KOPT-K1 (cell line): ENCODE results near the gene ATP8B4.
"Not testable (repeated sequence)": the region's sequence is repeated elsewhere in the genome, so short reads cannot be mapped to it uniquely, and the experiment has no call there.

ENCODE experiments used
- H3K27ac ChIP-seq: fragments of 200-600 bp; sonication (generic); 2 replicates; pipeline ENCODE4 v1.5.1; 2016; ENCODE audit warnings: antibody characterized with exemption, mild to moderate bottlenecking, low read depth, low read length; ENCODE audit not compliant: poor library complexity, severe bottlenecking
- H3K36me3 ChIP-seq: fragments of 200-600 bp; sonication (generic); 2 replicates; pipeline ENCODE4 v1.5.1; 2017; ENCODE audit warnings: antibody characterized with exemption, mild to moderate bottlenecking, low read length, moderate library complexity; ENCODE audit not compliant: insufficient read depth
- H3K9me3 ChIP-seq: fragments of 200-600 bp; sonication (generic); 2 replicates; pipeline ENCODE4 v1.5.1; 2017; ENCODE audit warnings: antibody characterized with exemption, low read length, mild to moderate bottlenecking; ENCODE audit not compliant: insufficient read depth, poor library complexity, severe bottlenecking

The ATP8B4 gene

GRCh38 chr15:50146632-50147031 lies 27.6 kb upstream of the ATP8B4 start:
- H3K27ac ChIP-seq, result no peak overlapping the region
- no peaks in the 10 kb centered on the region for H3K36me3 ChIP-seq
- no peaks in the 10 kb centered on the region for H3K9me3 ChIP-seq

DNA sequence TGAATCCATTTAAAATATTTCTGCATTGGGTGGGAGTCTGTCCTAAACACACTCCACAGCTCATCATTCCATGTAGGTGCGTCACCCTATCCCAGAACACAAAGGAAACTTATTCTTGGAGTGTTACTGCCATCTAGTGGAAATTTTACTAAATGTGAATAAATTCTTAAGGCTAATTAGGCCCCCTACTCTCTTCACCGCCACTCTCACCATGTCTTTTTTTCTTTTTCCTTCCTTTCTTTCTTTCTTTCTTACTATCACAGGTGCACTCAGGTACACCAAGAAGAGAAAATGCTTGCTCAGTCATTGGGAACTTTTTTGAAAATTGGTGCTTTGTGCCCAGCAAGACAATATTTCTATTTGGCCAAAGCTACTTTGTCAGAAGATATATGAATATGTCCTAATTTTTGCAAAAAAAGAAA lies 26.4 kb upstream of the ATP8B4 start:
- Histone ChIP-seq H3K27ac (no peak overlapping the region), H3K36me3 (no peaks in the 10 kb centered on the region), H3K9me3 (no peaks in the 10 kb centered on the region)

GRCh38 chr15:50144341-50145120 lies 25.5 kb upstream of the ATP8B4 start:
- Histone ChIP-seq H3K36me3 (no peaks in the 10 kb centered on the region), H3K27ac (no peak overlapping the region), H3K9me3 (no peaks in the 10 kb centered on the region)

DNA sequence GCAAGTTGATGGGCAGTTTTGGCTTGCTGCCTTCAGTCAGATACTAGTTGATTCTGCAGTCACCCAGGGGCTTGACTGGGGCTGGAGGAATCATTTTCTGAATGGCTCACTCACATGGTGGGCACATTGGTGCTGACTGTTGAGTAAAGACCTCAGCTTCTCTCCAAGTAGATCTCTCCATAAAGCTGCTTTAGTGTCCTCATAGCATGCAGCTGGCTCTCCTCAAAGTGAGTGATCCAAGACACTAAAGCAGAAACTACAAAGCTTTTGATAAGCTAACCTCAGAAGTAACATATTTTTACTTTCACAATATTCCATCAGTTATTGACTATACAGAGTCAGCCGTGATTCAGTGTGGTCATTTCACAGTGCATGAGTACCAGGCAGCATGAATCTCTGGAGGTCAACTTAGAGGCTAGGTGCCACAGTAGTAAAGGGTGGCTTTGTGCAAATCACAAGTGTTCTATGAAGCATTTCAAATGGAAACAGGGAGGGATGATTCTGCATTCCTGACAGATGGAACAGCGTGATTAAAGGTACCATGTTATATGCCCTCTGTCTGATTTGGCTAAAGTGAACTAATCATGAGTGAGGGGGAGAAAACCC lies 24.3 kb upstream of the ATP8B4 start:
- H3K36me3 ChIP-seq, result no peaks in the 10 kb centered on the region
- no peaks in the 10 kb centered on the region for H3K9me3 ChIP-seq
- H3K27ac ChIP-seq, result no peak overlapping the region

DNA sequence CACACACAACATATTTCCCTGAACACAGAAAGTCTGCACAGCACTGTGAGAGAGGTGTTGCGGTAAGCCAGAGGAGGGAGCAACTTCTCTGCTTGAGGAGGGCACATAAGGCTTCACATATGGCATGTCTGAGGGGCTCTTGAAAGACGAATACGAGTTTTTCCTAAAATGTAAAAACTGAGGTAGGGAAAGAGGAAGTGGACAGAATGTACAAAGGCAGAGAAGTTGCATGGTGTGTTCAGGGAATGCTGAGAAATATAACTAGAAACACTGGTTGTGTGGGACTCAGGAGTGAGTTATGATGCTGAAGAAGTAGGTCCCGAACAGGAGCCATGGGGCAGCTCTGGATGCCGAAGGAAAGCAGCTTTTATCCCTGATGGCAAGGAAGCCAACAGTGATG lies 22.8 kb upstream of the ATP8B4 start:
- Histone ChIP-seq H3K36me3 (no peaks in the 10 kb centered on the region), H3K27ac (no peak overlapping the region), H3K9me3 (no peaks in the 10 kb centered on the region)

- no peak overlapping the region for H3K27ac ChIP-seq
- H3K9me3 ChIP-seq, result no peaks in the 10 kb centered on the region
- no peaks in the 10 kb centered on the region for H3K36me3 ChIP-seq
Measured at GRCh38 chr15:50140983-50141382, 21.9 kb upstream of the ATP8B4 start.

- no peak overlapping the region for H3K27ac ChIP-seq
- H3K36me3 ChIP-seq, result no peaks in the 10 kb centered on the region
- H3K9me3 ChIP-seq, result no peaks in the 10 kb centered on the region
Measured at GRCh38 chr15:50140098-50140497, 21.1 kb upstream of the ATP8B4 start.

DNA sequence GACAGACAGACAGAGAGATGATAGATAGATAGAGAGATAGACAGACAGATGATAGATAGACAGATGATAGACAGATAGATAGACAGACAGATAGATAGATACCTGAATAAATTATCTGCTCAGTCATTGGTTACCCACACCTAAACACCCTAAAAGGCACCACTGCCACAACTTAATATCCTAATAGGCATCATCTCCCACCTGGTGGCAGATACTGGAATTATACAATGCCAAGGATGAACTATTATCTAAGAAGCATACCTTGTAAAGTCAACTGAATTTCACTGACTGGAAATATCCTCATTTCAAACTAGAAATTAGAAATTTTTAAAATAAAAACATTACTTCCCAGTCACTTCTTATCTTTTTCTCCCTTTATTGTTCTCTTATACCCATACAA lies 19.4 kb upstream of the ATP8B4 start:
- Histone ChIP-seq H3K9me3 (no peaks in the 10 kb centered on the region), H3K36me3 (no peaks in the 10 kb centered on the region), H3K27ac (no peak overlapping the region)

DNA sequence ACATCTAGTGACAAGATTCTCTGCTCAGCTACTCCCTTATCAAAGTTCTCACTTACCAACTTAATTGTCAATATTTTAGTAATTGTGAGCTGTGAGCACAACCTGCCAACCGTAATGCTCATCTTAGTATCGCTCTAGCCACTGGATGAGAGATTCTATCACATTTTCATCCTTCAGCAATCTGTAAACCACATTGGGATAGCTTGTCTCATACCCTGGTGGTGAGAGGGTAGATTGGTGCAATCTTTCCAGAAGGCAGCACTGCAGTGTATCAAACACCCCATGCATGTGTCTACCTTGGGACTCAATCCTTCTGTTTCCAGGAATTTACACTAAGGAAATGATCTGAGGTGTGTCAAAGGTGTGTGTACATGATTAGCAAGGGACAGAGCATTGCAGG lies 18.9 kb upstream of the ATP8B4 start:
- H3K9me3 ChIP-seq, result no peaks in the 10 kb centered on the region
- H3K36me3 ChIP-seq, result no peaks in the 10 kb centered on the region
- no peak overlapping the region for H3K27ac ChIP-seq

GRCh38 chr15:50137330-50137761 lies 18.3 kb upstream of the ATP8B4 start:
- Histone ChIP-seq H3K27ac (no peak overlapping the region), H3K36me3 (no peaks in the 10 kb centered on the region), H3K9me3 (no peaks in the 10 kb centered on the region)

DNA sequence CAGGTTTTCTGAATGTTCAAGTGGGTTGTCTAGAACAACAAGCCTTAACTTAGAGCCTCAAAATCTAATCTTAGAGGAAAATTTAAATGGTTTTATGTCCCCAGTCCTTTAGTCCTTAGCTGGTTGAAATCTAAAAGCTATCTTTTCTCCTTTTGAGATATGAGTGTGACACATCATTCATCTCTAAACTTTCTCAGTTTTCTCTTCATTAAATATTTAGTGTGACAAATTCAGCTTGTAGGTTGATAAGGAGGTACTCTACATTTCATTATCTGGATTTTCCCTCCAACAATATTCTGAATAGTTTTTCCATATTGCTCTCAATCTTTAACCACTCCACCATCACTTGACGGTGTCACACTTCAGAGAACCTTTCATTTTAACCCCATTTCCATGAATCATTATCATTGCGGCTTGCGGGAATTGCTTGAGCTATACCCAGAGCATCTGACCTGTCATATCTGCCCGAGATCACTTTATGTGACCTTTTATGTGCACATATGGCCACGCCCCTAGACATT lies 16.1 kb upstream of the ATP8B4 start:
- H3K9me3 ChIP-seq, result no peaks in the 10 kb centered on the region
- H3K36me3 ChIP-seq, result no peaks in the 10 kb centered on the region
- H3K27ac ChIP-seq, result no peak overlapping the region

GRCh38 chr15:50134524-50135024 lies 15.5 kb upstream of the ATP8B4 start:
- Histone ChIP-seq H3K9me3 (no peaks in the 10 kb centered on the region), H3K36me3 (no peaks in the 10 kb centered on the region), H3K27ac (no peak overlapping the region)

- not testable (repeated sequence) for H3K36me3 ChIP-seq, H3K27ac ChIP-seq
Measured at GRCh38 chr15:50132251-50132984, 13.4 kb upstream of the ATP8B4 start.

DNA sequence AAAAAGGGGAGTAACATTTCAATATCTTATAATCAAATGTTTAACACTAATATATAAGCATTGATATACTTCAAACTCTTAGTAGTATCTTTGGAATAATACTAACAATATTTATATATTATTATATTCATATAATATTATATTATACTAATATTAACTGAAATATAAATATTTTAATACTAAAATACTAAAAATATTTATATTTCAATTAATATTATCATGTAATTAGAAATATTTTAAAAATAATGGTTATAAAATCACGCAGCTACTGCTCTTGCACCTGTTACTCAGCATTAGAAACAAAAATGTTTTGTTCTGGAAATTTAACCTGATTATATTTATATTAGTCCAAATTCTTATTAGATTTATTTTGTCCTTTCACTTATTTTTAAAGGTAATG lies 12.6 kb upstream of the ATP8B4 start:
- Histone ChIP-seq H3K9me3 (no peaks in the 10 kb centered on the region), H3K27ac (no peak overlapping the region), H3K36me3 (no peaks in the 10 kb centered on the region)

More at GRCh38 chr15:50132251-50132984, 13.4 kb upstream of the ATP8B4 start:
- not testable (repeated sequence) for H3K9me3 ChIP-seq

GRCh38 chr15:50128266-50128665 lies 9.2 kb upstream of the ATP8B4 start:
- Histone ChIP-seq H3K27ac (no peak overlapping the region), H3K9me3 (no peaks in the 10 kb centered on the region), H3K36me3 (no peaks in the 10 kb centered on the region)
